Keratinocyte (primary cell): ENCODE measurements around the gene BICDL1. TPM values are rescaled to one million over a fixed set of nuclear protein-coding genes. Genes with fewer than 3 reads are reported as not detected.

Experiments used
- DNase-seq: peaks from one replicate; pipeline ENCODE4 v3.0.0-alpha.2; 2011; ENCODE audit warnings: low read depth, missing footprints, low spot score
- FAIRE-seq: peaks from 2 replicates; lab custom pipeline; 2011; peaks lifted over from hg19 to GRCh38; lab: Jason Lieb, UNC
- H2AFZ ChIP-seq: 2 replicates; pipeline ENCODE4 v1.6.0; 2012; ENCODE audit warnings: low read length, control low read depth, inconsistent platforms; ENCODE audit not compliant: control insufficient read depth
- H3K27ac ChIP-seq: 2 replicates; pipeline ENCODE4 v1.5.1; 2011; ENCODE audit warnings: low read length; ENCODE audit not compliant: control insufficient read depth, insufficient read depth
- H3K27me3 ChIP-seq: 3 replicates; pipeline ENCODE4 v1.6.0; 2011; ENCODE audit warnings: low read length; ENCODE audit not compliant: control insufficient read depth, insufficient read depth; ENCODE audit errors: extremely low read depth
- H3K36me3 ChIP-seq, 2 experiments: 2 replicates in 1 of 2; 3 replicates in 1 of 2; pipeline ENCODE4 v1.5.1; 2011; ENCODE audit warnings: low read length in 2 of 2, mild to moderate bottlenecking in 1 of 2; ENCODE audit not compliant: control insufficient read depth in 2 of 2, insufficient read depth in 2 of 2; ENCODE audit errors: extremely low read depth in 1 of 2
- H3K4me1 ChIP-seq: 3 replicates; pipeline ENCODE4 v1.5.1; 2011; ENCODE audit warnings: low read length; ENCODE audit not compliant: control insufficient read depth, insufficient read depth; ENCODE audit errors: extremely low read depth
- H3K4me2 ChIP-seq: 3 replicates; pipeline ENCODE4 v1.6.0; 2011; ENCODE audit warnings: low read depth, low read length; ENCODE audit not compliant: control insufficient read depth, insufficient read depth; ENCODE audit errors: extremely low read depth
- H3K4me3 ChIP-seq, 3 experiments: fragments of 200-600 bp in 1 of 3; sonication (generic) in 1 of 3; 2 replicates in 2 of 3; 3 replicates in 1 of 3; pipeline ENCODE4 v1.5.1; 2011 to 2016; ENCODE audit warnings: low read length in 3 of 3, mild to moderate bottlenecking in 3 of 3, control low read depth in 2 of 3, inconsistent platforms in 1 of 3, low read depth in 1 of 3, mixed read lengths in 1 of 3, mixed run types in 1 of 3, moderate library complexity in 1 of 3; ENCODE audit not compliant: control insufficient read depth in 2 of 3, insufficient read depth in 2 of 3; ENCODE audit errors: extremely low read depth in 1 of 3
- H3K79me2 ChIP-seq: 2 replicates; pipeline ENCODE4 v1.6.0; 2012; ENCODE audit warnings: low read length; ENCODE audit not compliant: control insufficient read depth, insufficient read depth
- H3K9ac ChIP-seq: 3 replicates; pipeline ENCODE4 v1.6.0; 2011; ENCODE audit warnings: low read length; ENCODE audit not compliant: control insufficient read depth, insufficient read depth; ENCODE audit errors: extremely low read depth
- H3K9me1 ChIP-seq: 3 replicates; pipeline ENCODE4 v1.6.0; 2011; ENCODE audit warnings: low read length; ENCODE audit not compliant: control insufficient read depth, insufficient read depth; ENCODE audit errors: extremely low read depth
- H3K9me3 ChIP-seq: 2 replicates; pipeline ENCODE4 v1.5.1; 2012; ENCODE audit warnings: low read depth, low read length; ENCODE audit not compliant: control insufficient read depth
- H4K20me1 ChIP-seq: 3 replicates; pipeline ENCODE4 v1.6.0; 2011; ENCODE audit warnings: low read length; ENCODE audit not compliant: control insufficient read depth, insufficient read depth; ENCODE audit errors: extremely low read depth
- CTCF ChIP-seq, 3 experiments: IDR thresholded peaks in 1 of 3; conservative IDR thresholded peaks in 1 of 3; optimal IDR thresholded peaks in 1 of 3; 2 replicates in 2 of 3; 3 replicates in 1 of 3; pipeline versions ENCODE3 to v1.5.1; 2011; ENCODE audit warnings: low read length in 3 of 3, mild to moderate bottlenecking in 3 of 3, moderate library complexity in 2 of 3, control low read depth in 1 of 3, inconsistent platforms in 1 of 3; ENCODE audit not compliant: insufficient read depth in 2 of 3; ENCODE audit errors: extremely low read depth in 1 of 3
- EZH2 ChIP-seq: IDR thresholded peaks from one replicate; pipeline ENCODE4 v1.6.1; 2012; ENCODE audit warnings: inconsistent platforms, mild to moderate bottlenecking, low read length, moderate library complexity
- dilution Hi-C: fragments of 300-500 bp; cut with MboI; formaldehyde crosslinking; loops from one replicate; pipeline ENCODE4 v1.7.0; 2020; ENCODE audit warnings: low sequenced_read_pairs; ENCODE audit not compliant: extremely low pct_ligation_motif_present
- polyA plus RNA-seq, 5 experiments: library from polyadenylated mRNA; depleted of rRNA in 3 of 5; stranded (reverse) in 3 of 5; stranded (forward) in 1 of 5; unstranded in 1 of 5; fragments of >200 nt; gene quantifications; 1 replicate in 1 of 5; 2 replicates in 3 of 5; 3 replicates in 1 of 5; pipeline versions ENCODE4 v1.2.1 to v1.2.3, GENCODE V29; 2011 to 2012; ENCODE audit warnings: missing spikeins in 2 of 5, low read depth in 1 of 5, low replicate concordance in 1 of 5

BICDL1 gene
- polyA plus RNA-seq, 1 donor (not counting 4 experiments of a cell fraction or from before 2014, with no cell fraction given) = 6.4 TPM

GRCh38 chr12:120037851-120038250, 48.8 kb downstream of the BICDL1 start:
- Histone ChIP-seq H3K27ac (no peak overlapping the region), H4K20me1 (no peaks in the 10 kb centered on the region), H2AFZ (no peak overlapping the region), H3K27me3 (no peaks in the 10 kb centered on the region), H3K9me3 (no peaks in the 10 kb centered on the region), H3K36me3 (no peaks in the 10 kb centered on the region), H3K4me1 (peaks cover 19% of the 10 kb centered on the region), H3K4me3 (no peak overlapping the region), H3K9ac (no peak overlapping the region), H3K79me2 (no peaks in the 10 kb centered on the region), H3K9me1 (peaks cover 2% of the 10 kb centered on the region), H3K4me2 (no peak overlapping the region)
- DNase-seq (no peak), FAIRE-seq (no peak)
- TF ChIP-seq CTCF (optimal IDR thresholded peaks at IDR 0.05 in 1 of 3, IDR thresholded peaks at IDR 0.05 in 1 of 3, conservative IDR thresholded peaks at IDR 0.05 in 1 of 3; ENCODE audit: extremely low read depth in 1 of 3, insufficient read depth in 2 of 3, low read length in 3 of 3) (no peak), EZH2 (no peak)
- dilution Hi-C loops = no loop called here

GRCh38 chr12:120039711-120040110, 50.7 kb downstream of the BICDL1 start:
- DNase-seq (no peak), FAIRE-seq (no peak)
- Histone ChIP-seq H3K4me2 (no peak overlapping the region), H3K36me3 (no peaks in the 10 kb centered on the region), H3K9me3 (no peaks in the 10 kb centered on the region), H3K9ac (no peak overlapping the region), H3K9me1 (peaks cover 2% of the 10 kb centered on the region), H3K27ac (no peak overlapping the region), H3K27me3 (no peaks in the 10 kb centered on the region), H2AFZ (no peak overlapping the region), H3K4me3 (no peak overlapping the region), H3K4me1 (peaks cover 26% of the 10 kb centered on the region), H3K79me2 (no peaks in the 10 kb centered on the region), H4K20me1 (no peaks in the 10 kb centered on the region)
- dilution Hi-C loops = no loop called here
- TF ChIP-seq CTCF (optimal IDR thresholded peaks at IDR 0.05 in 1 of 3, IDR thresholded peaks at IDR 0.05 in 1 of 3, conservative IDR thresholded peaks at IDR 0.05 in 1 of 3; ENCODE audit: extremely low read depth in 1 of 3, insufficient read depth in 2 of 3, low read length in 3 of 3) = no peak
- TF ChIP-seq EZH2 = no peak
